Fibroblast of lung (primary cell): ENCODE measurements around the gene ATG2A. TPM values are rescaled to one million over a fixed set of nuclear protein-coding genes. Genes with fewer than 3 reads are reported as not detected.

Experiments used
- DNase-seq, 2 donors: peaks; one replicate each; pipeline versions ENCODE4 v3.0.0 to v3.0.0-alpha.2; 2010; ENCODE audit warnings: low read depth in 2 of 2
- H2AFZ ChIP-seq: 2 replicates; pipeline ENCODE4 v1.5.1; 2012; ENCODE audit warnings: low read length, control low read depth, inconsistent platforms
- H3K27ac ChIP-seq: 2 replicates; pipeline ENCODE4 v1.5.1; 2011; ENCODE audit warnings: low read length, control low read depth; ENCODE audit not compliant: insufficient read depth
- H3K27me3 ChIP-seq: 2 replicates; pipeline ENCODE4 v1.5.1; 2011; ENCODE audit warnings: mild to moderate bottlenecking, low read length; ENCODE audit not compliant: control insufficient read depth, insufficient read depth
- H3K36me3 ChIP-seq: 2 replicates; pipeline ENCODE4 v1.5.1; 2011; ENCODE audit warnings: low read length; ENCODE audit not compliant: control insufficient read depth, insufficient read depth
- H3K4me1 ChIP-seq: 2 replicates; pipeline ENCODE4 v1.5.1; 2011; ENCODE audit warnings: low read length; ENCODE audit not compliant: control insufficient read depth, insufficient read depth; ENCODE audit errors: extremely low read depth
- H3K4me2 ChIP-seq: 2 replicates; pipeline ENCODE4 v1.5.1; 2011; ENCODE audit warnings: low read length, control low read depth; ENCODE audit not compliant: insufficient read depth; ENCODE audit errors: extremely low read depth
- H3K4me3 ChIP-seq, 4 experiments: fragments of 200-600 bp in 1 of 4; sonication (generic) in 1 of 4; replicated peaks in 1 of 4; 2 replicates each; pipeline ENCODE4 v1.5.1; 2011 to 2016; ENCODE audit warnings: low read length in 4 of 4, low read depth in 3 of 4, mild to moderate bottlenecking in 3 of 4, control low read depth in 2 of 4, inconsistent platforms in 1 of 4, mixed read lengths in 1 of 4; ENCODE audit not compliant: insufficient read depth in 1 of 4; ENCODE audit errors: control extremely low read depth in 1 of 4
- H3K79me2 ChIP-seq: 2 replicates; pipeline ENCODE4 v1.5.1; 2012; ENCODE audit warnings: mild to moderate bottlenecking, low read length, inconsistent platforms; ENCODE audit not compliant: control insufficient read depth, insufficient read depth
- H3K9ac ChIP-seq: 2 replicates; pipeline ENCODE4 v1.5.1; 2011; ENCODE audit warnings: mild to moderate bottlenecking, low read length, control low read depth; ENCODE audit not compliant: insufficient read depth
- H3K9me3 ChIP-seq: 2 replicates; pipeline ENCODE4 v1.5.1; 2012; ENCODE audit warnings: low read depth, low read length; ENCODE audit not compliant: control insufficient read depth, insufficient read depth
- H4K20me1 ChIP-seq: 2 replicates; pipeline ENCODE4 v1.5.1; 2011; ENCODE audit warnings: low read length; ENCODE audit not compliant: control insufficient read depth, insufficient read depth; ENCODE audit errors: extremely low read depth
- EZH2 ChIP-seq: IDR thresholded peaks from 2 replicates; pipeline ENCODE4 v1.5.1; 2012; ENCODE audit warnings: low read length, control low read depth, mild to moderate bottlenecking; ENCODE audit errors: missing control alignments
- polyA plus RNA-seq, 2 donors: library from polyadenylated mRNA; depleted of rRNA in 1 of 2; stranded (reverse) in 1 of 2; unstranded in 1 of 2; fragments of >200 nt; gene quantifications; 2 replicates each; pipeline ENCODE4 v1.2.1, GENCODE V29; 2011 to 2012; ENCODE audit warnings: missing spikeins in 1 of 2
- total RNA-seq: library from RNA; depleted of rRNA; stranded (reverse); fragments of >200 nt; gene quantifications from 2 replicates; pipeline ENCODE4 v1.2.1, GENCODE V29; 2014
- TF ChIP-seq, protein P1 (sequence below), 2 donors: IDR thresholded peaks in 1 of 2; conservative IDR thresholded peaks in 1 of 2; 1 replicate in 1 of 2; 2 replicates in 1 of 2; pipeline ENCODE4 v1.5.1; 2011 to 2012; ENCODE audit warnings: low read length in 2 of 2, control low read depth in 1 of 2, inconsistent platforms in 1 of 2, low read depth in 1 of 2, mild to moderate bottlenecking in 1 of 2

ATG2A gene
- total and polyA plus RNA-seq, 2 donors (not counting 1 experiment from before 2014, with no cell fraction given) = 3.1 to 9.9 TPM

DNA sequence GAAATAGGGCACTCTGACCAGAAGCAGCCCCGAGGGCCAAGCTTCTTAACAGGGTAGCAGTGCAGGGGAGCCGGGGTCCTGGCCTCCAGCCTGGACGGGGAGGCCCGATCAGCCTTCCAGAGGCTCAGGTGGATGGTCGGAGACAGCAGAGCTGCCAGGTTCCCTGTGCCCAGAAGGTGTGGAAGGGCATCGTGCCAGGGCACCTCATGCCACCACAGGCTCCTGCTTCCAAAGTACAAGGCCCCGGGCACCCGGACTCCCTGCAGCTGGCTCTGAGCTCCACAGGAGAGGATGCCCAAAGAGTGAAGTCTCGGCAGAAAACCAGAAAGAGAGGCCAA, 52.9 kb downstream of the ATG2A start:
- Histone ChIP-seq H3K9ac (peak overlapping the region; percentile 76), H3K27me3 (no peaks in the 10 kb centered on the region), H4K20me1 (no peaks in the 10 kb centered on the region)

GRCh38 chr11:64863391-64864060, 53.5 kb downstream of the ATG2A start:
- DNase-seq = peak in 1 of 2 donors; percentile 73
- Histone ChIP-seq H3K9ac (peak overlapping the region; percentile 76), H3K27me3 (no peaks in the 10 kb centered on the region), H2AFZ (no peak overlapping the region), H3K27ac (peak overlapping the region; percentile 99), H3K36me3 (peaks cover 15% of the 10 kb centered on the region), H3K4me2 (peak overlapping the region; percentile 78), H3K4me3 (peak overlapping the region in 1 of 4 experiments; percentile 46), H3K4me1 (peaks cover 54% of the 10 kb centered on the region), H3K9me3 (no peaks in the 10 kb centered on the region), H3K79me2 (peaks cover 80% of the 10 kb centered on the region), H4K20me1 (no peaks in the 10 kb centered on the region)
- no peak for TF ChIP-seq EZH2
- TF ChIP-seq, protein P1, sequence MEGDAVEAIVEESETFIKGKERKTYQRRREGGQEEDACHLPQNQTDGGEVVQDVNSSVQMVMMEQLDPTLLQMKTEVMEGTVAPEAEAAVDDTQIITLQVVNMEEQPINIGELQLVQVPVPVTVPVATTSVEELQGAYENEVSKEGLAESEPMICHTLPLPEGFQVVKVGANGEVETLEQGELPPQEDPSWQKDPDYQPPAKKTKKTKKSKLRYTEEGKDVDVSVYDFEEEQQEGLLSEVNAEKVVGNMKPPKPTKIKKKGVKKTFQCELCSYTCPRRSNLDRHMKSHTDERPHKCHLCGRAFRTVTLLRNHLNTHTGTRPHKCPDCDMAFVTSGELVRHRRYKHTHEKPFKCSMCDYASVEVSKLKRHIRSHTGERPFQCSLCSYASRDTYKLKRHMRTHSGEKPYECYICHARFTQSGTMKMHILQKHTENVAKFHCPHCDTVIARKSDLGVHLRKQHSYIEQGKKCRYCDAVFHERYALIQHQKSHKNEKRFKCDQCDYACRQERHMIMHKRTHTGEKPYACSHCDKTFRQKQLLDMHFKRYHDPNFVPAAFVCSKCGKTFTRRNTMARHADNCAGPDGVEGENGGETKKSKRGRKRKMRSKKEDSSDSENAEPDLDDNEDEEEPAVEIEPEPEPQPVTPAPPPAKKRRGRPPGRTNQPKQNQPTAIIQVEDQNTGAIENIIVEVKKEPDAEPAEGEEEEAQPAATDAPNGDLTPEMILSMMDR (conservative IDR thresholded peaks at IDR 0.05 in 1 of 2, IDR thresholded peaks at IDR 0.05 in 1 of 2; ENCODE audit: low read depth in 1 of 2, low read length in 2 of 2) = no peak

More for the DNA sequence above, 52.9 kb downstream of the ATG2A start:
- H3K4me3 ChIP-seq = peak overlapping the region in 3 of 4 experiments; percentile 7 to 46 (median 8)
- H2AFZ ChIP-seq = no peak overlapping the region
- peaks cover 80% of the 10 kb centered on the region for H3K79me2 ChIP-seq
- H3K27ac ChIP-seq = peak overlapping the region; percentile 99
- H3K4me1 ChIP-seq = peaks cover 54% of the 10 kb centered on the region
- peaks cover 10% of the 10 kb centered on the region for H3K36me3 ChIP-seq
- H3K9me3 ChIP-seq = no peaks in the 10 kb centered on the region
- H3K4me2 ChIP-seq = peak overlapping the region; percentile 78
- TF ChIP-seq, protein P1 (conservative IDR thresholded peaks at IDR 0.05 in 1 of 2, IDR thresholded peaks at IDR 0.05 in 1 of 2; ENCODE audit: low read depth in 1 of 2, low read length in 2 of 2) = no peak
- TF ChIP-seq EZH2 = no peak
- DNase-seq = no peak

DNA sequence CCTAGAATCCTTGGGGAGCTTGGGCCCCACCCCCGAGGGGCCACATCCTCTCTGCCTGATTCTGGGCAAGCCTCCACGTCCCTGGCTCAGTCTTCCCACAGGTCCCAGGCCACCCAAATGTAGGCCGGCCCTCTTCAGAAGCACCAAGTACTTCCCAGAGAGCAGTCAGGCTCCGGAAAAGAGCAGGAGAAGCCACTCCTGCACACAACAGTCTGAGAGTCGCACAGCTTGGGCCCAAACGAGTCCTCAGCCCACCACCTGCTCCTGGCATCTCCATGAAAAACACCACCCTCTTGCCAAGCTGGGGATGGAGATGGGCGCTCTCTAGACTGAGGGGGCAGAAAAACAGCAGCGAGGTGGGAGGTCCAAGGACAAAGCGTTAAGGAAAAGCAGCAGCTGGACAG, 54.0 kb downstream of the ATG2A start:
- peak; percentile 34 to 56 for DNase-seq
- Histone ChIP-seq H3K9ac (peak overlapping the region; percentile 76), H3K27ac (peak overlapping the region; percentile 99), H3K4me1 (peaks cover 50% of the 10 kb centered on the region), H3K79me2 (peaks cover 77% of the 10 kb centered on the region), H3K36me3 (peaks cover 16% of the 10 kb centered on the region), H3K9me3 (no peaks in the 10 kb centered on the region), H3K4me2 (peak overlapping the region; percentile 78), H3K27me3 (no peaks in the 10 kb centered on the region), H3K4me3 (peak overlapping the region in 1 of 4 experiments; percentile 46), H2AFZ (no peak overlapping the region), H4K20me1 (no peaks in the 10 kb centered on the region)
- no peak for TF ChIP-seq EZH2
- TF ChIP-seq, protein P1 (conservative IDR thresholded peaks at IDR 0.05 in 1 of 2, IDR thresholded peaks at IDR 0.05 in 1 of 2; ENCODE audit: low read depth in 1 of 2, low read length in 2 of 2) = no peak
